HEK293 (cell line): ENCODE measurements around the gene CCT3.

Experiments
- CTCF ChIA-PET: fragments of 350-600 bp; formaldehyde crosslinking; extraction: SDS; loops from one replicate; lab custom pipeline; 2021; ENCODE audit warnings: antibody characterized with exemption; lab: Yijun Ruan, JAX
- POLR2A ChIA-PET: fragments of 300-600 bp; formaldehyde crosslinking; extraction: SDS; loops from one replicate; lab custom pipeline; 2020; ENCODE audit warnings: antibody characterized with exemption, inconsistent platforms; lab: Yijun Ruan, JAX
- H3K27ac ChIP-seq: fragments of 200-500 bp; sonication (Bioruptor generic); 2 replicates; pipeline ENCODE4 v1.5.1; 2014; ENCODE audit warnings: low read depth, low read length, control low read depth, inconsistent platforms; ENCODE audit errors: extremely low read depth
- H3K36me3 ChIP-seq, 2 experiments: fragments of 200-500 bp in 1 of 2; sonication (Bioruptor generic) in 1 of 2; 1 replicate in 1 of 2; 2 replicates in 1 of 2; pipeline ENCODE4 v1.5.1; 2014 to 2017; ENCODE audit warnings: inconsistent platforms in 2 of 2, low read length in 2 of 2; ENCODE audit not compliant: control insufficient read depth in 2 of 2, insufficient read depth in 1 of 2
- H3K4me1 ChIP-seq: fragments of 200-500 bp; sonication (Bioruptor generic); 2 replicates; pipeline ENCODE4 v1.5.1; 2014; ENCODE audit warnings: mild to moderate bottlenecking, low read length, inconsistent platforms; ENCODE audit not compliant: control insufficient read depth, insufficient read depth
- H3K4me3 ChIP-seq: 2 replicates; pipeline ENCODE4 v1.5.1; 2011; ENCODE audit warnings: low read depth, mild to moderate bottlenecking, control low read depth, low read length, moderate library complexity
- H3K9me3 ChIP-seq: fragments of 200-500 bp; sonication (Bioruptor generic); 2 replicates; pipeline ENCODE4 v1.5.1; 2014; ENCODE audit warnings: low read depth, low read length, inconsistent platforms; ENCODE audit not compliant: control insufficient read depth, insufficient read depth
- CTCF ChIP-seq: fragments of 450-650 bp; formaldehyde crosslinking; IDR thresholded peaks from 2 replicates; pipeline ENCODE4 v1.5.1; 2016; ENCODE audit warnings: missing biosample characterization, missing genetic modification characterization
- GLIS1 ChIP-seq: fragments of 450-650 bp; formaldehyde crosslinking; IDR thresholded peaks from 2 replicates; pipeline ENCODE4 v1.5.1; 2016; ENCODE audit warnings: missing biosample characterization, missing genetic modification characterization
- GLIS2 ChIP-seq: fragments of 450-650 bp; formaldehyde crosslinking; IDR thresholded peaks from 2 replicates; pipeline ENCODE4 v1.5.1; 2016; ENCODE audit warnings: missing biosample characterization, missing genetic modification characterization
- KLF16 ChIP-seq: fragments of 450-650 bp; formaldehyde crosslinking; IDR thresholded peaks from 2 replicates; pipeline ENCODE4 v1.5.1; 2017; ENCODE audit warnings: missing biosample characterization, missing genetic modification characterization
- KLF8 ChIP-seq: fragments of 450-650 bp; formaldehyde crosslinking; IDR thresholded peaks from 2 replicates; pipeline ENCODE4 v1.5.1; 2016; ENCODE audit warnings: missing biosample characterization, missing genetic modification characterization
- KLF9 ChIP-seq: fragments of 450-650 bp; formaldehyde crosslinking; IDR thresholded peaks from 2 replicates; pipeline ENCODE4 v1.5.1; 2016; ENCODE audit warnings: missing biosample characterization, missing genetic modification characterization, low read depth
- MZF1 ChIP-seq: fragments of 450-650 bp; formaldehyde crosslinking; IDR thresholded peaks from 2 replicates; pipeline ENCODE4 v1.5.1; 2017; ENCODE audit warnings: missing biosample characterization, missing genetic modification characterization, borderline replicate concordance
- SCRT1 ChIP-seq: fragments of 450-650 bp; formaldehyde crosslinking; IDR thresholded peaks from 2 replicates; pipeline ENCODE4 v1.5.1; 2016; ENCODE audit warnings: missing biosample characterization, missing genetic modification characterization, borderline replicate concordance
- SCRT2 ChIP-seq: fragments of 450-650 bp; formaldehyde crosslinking; IDR thresholded peaks from 2 replicates; pipeline ENCODE4 v1.5.1; 2016; ENCODE audit warnings: missing biosample characterization, missing genetic modification characterization
- TCF7L2 ChIP-seq: IDR thresholded peaks from 2 replicates; pipeline ENCODE4 v1.6.1; 2011; ENCODE audit warnings: low read depth, mild to moderate bottlenecking, inconsistent platforms, low read length, moderate library complexity, borderline replicate concordance
- ZBTB48 ChIP-seq: fragments of 450-650 bp; formaldehyde crosslinking; IDR thresholded peaks from 2 replicates; pipeline ENCODE4 v1.5.1; 2016; ENCODE audit warnings: missing biosample characterization, missing genetic modification characterization
- ZBTB8A ChIP-seq: fragments of 450-650 bp; formaldehyde crosslinking; IDR thresholded peaks from 2 replicates; pipeline ENCODE4 v1.5.1; 2016; ENCODE audit warnings: missing biosample characterization, missing genetic modification characterization
- ZEB2 ChIP-seq: fragments of 450-650 bp; formaldehyde crosslinking; IDR thresholded peaks from 2 replicates; pipeline ENCODE4 v1.5.1; 2016; ENCODE audit warnings: missing biosample characterization, missing genetic modification characterization
- ZIC2 ChIP-seq: fragments of 450-650 bp; formaldehyde crosslinking; IDR thresholded peaks from 2 replicates; pipeline ENCODE4 v1.5.1; 2016; ENCODE audit warnings: missing biosample characterization, missing genetic modification characterization
- ZNF121 ChIP-seq: fragments of 450-650 bp; formaldehyde crosslinking; IDR thresholded peaks from 2 replicates; pipeline ENCODE4 v1.5.1; 2016; ENCODE audit warnings: missing biosample characterization, missing genetic modification characterization
- ZNF2 ChIP-seq: fragments of 450-650 bp; formaldehyde crosslinking; IDR thresholded peaks from 2 replicates; pipeline ENCODE4 v1.5.1; 2016; ENCODE audit warnings: missing biosample characterization, missing genetic modification characterization
- ZNF214 ChIP-seq: fragments of 450-650 bp; formaldehyde crosslinking; IDR thresholded peaks from 2 replicates; pipeline ENCODE4 v1.5.1; 2017; ENCODE audit warnings: missing biosample characterization, mild to moderate bottlenecking, missing genetic modification characterization, borderline replicate concordance
- ZNF274 ChIP-seq, 2 experiments: fragments of 200-500 bp in 1 of 2; fragments of 450-650 bp in 1 of 2; sonication (Bioruptor generic) in 1 of 2; formaldehyde crosslinking in 1 of 2; IDR thresholded peaks; 2 replicates each; pipeline versions ENCODE4 v1.5.1 to v1.6.1; 2014 to 2016; ENCODE audit warnings: borderline replicate concordance in 1 of 2, inconsistent platforms in 1 of 2, low read length in 1 of 2, missing biosample characterization in 1 of 2, missing genetic modification characterization in 1 of 2
- ZNF335 ChIP-seq: fragments of 450-650 bp; formaldehyde crosslinking; conservative IDR thresholded peaks from 2 replicates; pipeline ENCODE4 v1.5.1; 2016; ENCODE audit warnings: missing biosample characterization, missing genetic modification characterization
- ZNF341 ChIP-seq: fragments of 450-650 bp; formaldehyde crosslinking; IDR thresholded peaks from 2 replicates; pipeline ENCODE4; 2016; ENCODE audit warnings: low read depth, missing biosample characterization, missing genetic modification characterization
- ZNF501 ChIP-seq: fragments of 450-650 bp; formaldehyde crosslinking; IDR thresholded peaks from 2 replicates; pipeline ENCODE4 v1.5.1; 2016; ENCODE audit warnings: missing biosample characterization, missing genetic modification characterization
- ZNF549 ChIP-seq: fragments of 450-650 bp; IDR thresholded peaks from 2 replicates; pipeline ENCODE4 v1.5.1; 2018; ENCODE audit warnings: missing biosample characterization, missing genetic modification characterization, mild to moderate bottlenecking, inconsistent platforms, moderate library complexity
- ZNF621 ChIP-seq: fragments of 450-650 bp; formaldehyde crosslinking; IDR thresholded peaks from 2 replicates; pipeline ENCODE4 v1.5.1; 2017; ENCODE audit warnings: missing biosample characterization, missing genetic modification characterization
- ZNF639 ChIP-seq: fragments of 450-650 bp; formaldehyde crosslinking; IDR thresholded peaks from 2 replicates; pipeline ENCODE4 v1.5.1; 2016; ENCODE audit warnings: missing biosample characterization, missing genetic modification characterization
- ZNF645 ChIP-seq: fragments of 450-650 bp; formaldehyde crosslinking; IDR thresholded peaks from 2 replicates; pipeline ENCODE4; 2016; ENCODE audit warnings: missing biosample characterization, missing genetic modification characterization
- ZNF654 ChIP-seq: fragments of 450-650 bp; formaldehyde crosslinking; IDR thresholded peaks from 2 replicates; pipeline ENCODE4 v1.5.1; 2016; ENCODE audit warnings: low read depth, missing biosample characterization, missing genetic modification characterization
- ZNF76 ChIP-seq: fragments of 450-650 bp; formaldehyde crosslinking; IDR thresholded peaks from 2 replicates; pipeline ENCODE4; 2016; ENCODE audit warnings: low read depth, missing biosample characterization, missing genetic modification characterization, borderline replicate concordance
- ZSCAN30 ChIP-seq: fragments of 450-650 bp; IDR thresholded peaks from 2 replicates; pipeline ENCODE4 v1.5.1; 2018; ENCODE audit warnings: missing biosample characterization, mild to moderate bottlenecking, missing genetic modification characterization, moderate library complexity

Gene CCT3

GRCh38 chr1:156357977-156358376 lies 19.9 kb upstream of the CCT3 start:
- ChIA-PET POLR2A (no interaction called here), CTCF (interaction anchor here (0.9 to 4.7 kb wide), 8 partner anchors 12 to 262 kb away, joined by 3 to 36 read pairs (median 12); partner anchors contain the start of gene RHBG)
- peak; percentile 92 for TF ChIP-seq SCRT1 (tag by site-specific recombination)
- no peak for TF ChIP-seq ZNF121 (tag by site-specific recombination)
- peak; percentile 97 for TF ChIP-seq SCRT2
- Histone ChIP-seq H3K36me3 (no peaks in the 10 kb centered on the region), H3K9me3 (no peaks in the 10 kb centered on the region), H3K4me3 (no peak overlapping the region), H3K27ac (no peak overlapping the region), H3K4me1 (no peaks in the 10 kb centered on the region)

- Histone ChIP-seq H3K27ac (no peak overlapping the region), H3K36me3 (no peaks in the 10 kb centered on the region), H3K4me1 (no peaks in the 10 kb centered on the region), H3K9me3 (no peaks in the 10 kb centered on the region), H3K4me3 (no peak overlapping the region; the same call in 1 of the 2 replicates)
- ChIA-PET CTCF (interaction anchor here (0.6 to 4.7 kb wide), 18 partner anchors 8 to 234 kb away, joined by 3 to 36 read pairs (median 4); partner anchors contain the start of genes NAXE and RHBG), POLR2A (interaction anchor here (0.6 kb wide), 1 partner anchor 50 kb away, joined by 4 read pairs; no protein-coding TSS in a partner anchor)
- TF ChIP-seq MZF1 (tag by site-specific recombination) (peak; percentile 84; the same call in 1 of the 2 replicates), ZNF335 (tag by site-specific recombination) (peak; percentile 52; the same call in 1 of the 2 replicates), ZNF274 (IDR thresholded peaks at IDR 0.05; ENCODE audit: low read length) (no peak), ZNF274 (tag by site-specific recombination; IDR thresholded peaks at IDR 0.05; ENCODE audit: borderline replicate concordance) (no peak), KLF9 (tag by site-specific recombination) (peak; percentile 47; the same call in 1 of the 2 replicates), GLIS2 (tag by site-specific recombination) (peak; percentile 55; the same call in 1 of the 2 replicates), ZNF2 (peak; percentile 65; the same call in 1 of the 2 replicates), ZNF654 (tag by site-specific recombination) (peak; percentile 42), ZNF501 (tag by site-specific recombination) (0 out of 2 replicates have a peak, but pooled peaks have one; percentile 26), ZNF549 (no peak), ZNF621 (no peak), KLF16 (tag by site-specific recombination) (peak; percentile 58; the same call in 1 of the 2 replicates), ZNF341 (tag by site-specific recombination) (peak; percentile 98), ZSCAN30 (tag by site-specific recombination) (no peak), SCRT2 (0 out of 2 replicates have a peak, but pooled peaks have one; percentile 10), CTCF (tag by site-specific recombination) (peak; percentile 98), KLF8 (peak; percentile 41; the same call in 1 of the 2 replicates), ZBTB48 (tag by site-specific recombination) (peak; percentile 89), ZBTB8A (tag by site-specific recombination) (peak; percentile 33; the same call in 1 of the 2 replicates), ZIC2 (peak; percentile 62), ZNF645 (tag by site-specific recombination) (no peak), ZEB2 (tag by site-specific recombination) (peak; percentile 75), ZNF214 (tag by site-specific recombination) (no peak), GLIS1 (peak; percentile 59), ZNF76 (tag by site-specific recombination) (peak; percentile 37; the same call in 1 of the 2 replicates), TCF7L2 (no peak), ZNF639 (no peak)
These were observed 18.9 kb upstream of the CCT3 start for GRCh38 chr1:156356875-156357534.
